ENCODE measurements around the gene ZBTB20. TPM values are rescaled to one million over a fixed set of nuclear protein-coding genes. Genes with fewer than 3 reads are reported as not detected.

ZBTB20 gene
- total RNA-seq, 2 experiments from 2014 or later: 8.1 TPM

GRCh38 chr3:115052906-115053305, 94.2 kb downstream of the ZBTB20 start:
- H3K27ac Mint-ChIP-seq: no peak overlapping the region
- H3K36me3 Mint-ChIP-seq (ENCODE audit: low read depth): no peaks in the 10 kb centered on the region
- ATAC-seq (no peak), DNase-seq (no peak)
- POLR2A ChIA-PET: no interaction called here
- H3K4me3 Mint-ChIP-seq: no peak overlapping the region
- H3K9me3 Mint-ChIP-seq (ENCODE audit: insufficient read depth): no peaks in the 10 kb centered on the region
- H3K4me1 Mint-ChIP-seq (ENCODE audit: low read depth): no peaks in the 10 kb centered on the region
- CTCF ChIA-PET: interaction anchor here (1.1 to 3.2 kb wide), 2 partner anchors 11 to 13 kb away, joined by 4 to 10 read pairs; no protein-coding TSS in a partner anchor
- H3K27me3 Mint-ChIP-seq (ENCODE audit: low read depth): no peaks in the 10 kb centered on the region

GRCh38 chr3:115042351-115042750, 104.7 kb downstream of the ZBTB20 start:
- ChIA-PET POLR2A (no interaction called here), CTCF (interaction anchor here (0.6 to 2.2 kb wide), 9 partner anchors 10 to 742 kb away, joined by 3 to 10 read pairs (median 4); no protein-coding TSS in a partner anchor)
- Mint-ChIP-seq H3K36me3 (ENCODE audit: low read depth) (no peaks in the 10 kb centered on the region), H3K9me3 (ENCODE audit: insufficient read depth) (no peaks in the 10 kb centered on the region), H3K27me3 (ENCODE audit: low read depth) (no peaks in the 10 kb centered on the region), H3K27ac (no peak overlapping the region), H3K4me1 (ENCODE audit: low read depth) (no peaks in the 10 kb centered on the region), H3K4me3 (no peak overlapping the region)
- DNase-seq (no peak), ATAC-seq (no peak)

- no peaks in the 10 kb centered on the region for H3K4me1 Mint-ChIP-seq (ENCODE audit: low read depth)
- no peaks in the 10 kb centered on the region for H3K9me3 Mint-ChIP-seq (ENCODE audit: insufficient read depth)
- ChIA-PET CTCF (interaction anchor here (0.9 to 1.2 kb wide), 3 partner anchors 10 to 13 kb away, joined by 3 to 4 read pairs (median 3); no protein-coding TSS in a partner anchor), POLR2A (no interaction called here)
- H3K27me3 Mint-ChIP-seq (ENCODE audit: low read depth): no peaks in the 10 kb centered on the region
- H3K27ac Mint-ChIP-seq: no peak overlapping the region
- ATAC-seq (no peak), DNase-seq (peak; percentile 47)
- H3K4me3 Mint-ChIP-seq: no peak overlapping the region
- no peaks in the 10 kb centered on the region for H3K36me3 Mint-ChIP-seq (ENCODE audit: low read depth)
Observed at GRCh38 chr3:115040673-115041286, 106.3 kb downstream of the ZBTB20 start.

GRCh38 chr3:115040246-115040645, 106.8 kb downstream of the ZBTB20 start:
- H3K27ac Mint-ChIP-seq: no peak overlapping the region
- no peak overlapping the region for H3K4me3 Mint-ChIP-seq
- H3K9me3 Mint-ChIP-seq (ENCODE audit: insufficient read depth): no peaks in the 10 kb centered on the region
- ATAC-seq (no peak), DNase-seq (no peak)
- ChIA-PET POLR2A (no interaction called here), CTCF (interaction anchor here (0.9 to 1.2 kb wide), 4 partner anchors 10 to 129 kb away, joined by 3 to 4 read pairs (median 3); no protein-coding TSS in a partner anchor)
- H3K36me3 Mint-ChIP-seq (ENCODE audit: low read depth): no peaks in the 10 kb centered on the region
- no peaks in the 10 kb centered on the region for H3K4me1 Mint-ChIP-seq (ENCODE audit: low read depth)
- no peaks in the 10 kb centered on the region for H3K27me3 Mint-ChIP-seq (ENCODE audit: low read depth)

- ChIA-PET POLR2A (no interaction called here), CTCF (no interaction called here)
- Mint-ChIP-seq H3K27ac (no peak overlapping the region), H3K4me3 (no peak overlapping the region), H3K36me3 (ENCODE audit: low read depth) (no peaks in the 10 kb centered on the region), H3K9me3 (ENCODE audit: insufficient read depth) (no peaks in the 10 kb centered on the region), H3K27me3 (ENCODE audit: low read depth) (no peaks in the 10 kb centered on the region), H3K4me1 (ENCODE audit: low read depth) (no peaks in the 10 kb centered on the region)
- ATAC-seq: no peak
- DNase-seq: no peak
Observed at GRCh38 chr3:115038817-115039216, 108.3 kb downstream of the ZBTB20 start.

- POLR2A ChIA-PET: no interaction called here
- H3K27ac Mint-ChIP-seq: no peak overlapping the region
- DNase-seq (no peak), ATAC-seq (no peak)
- no peaks in the 10 kb centered on the region for H3K27me3 Mint-ChIP-seq (ENCODE audit: low read depth)
- no peaks in the 10 kb centered on the region for H3K36me3 Mint-ChIP-seq (ENCODE audit: low read depth)
- no peaks in the 10 kb centered on the region for H3K4me1 Mint-ChIP-seq (ENCODE audit: low read depth)
- CTCF ChIA-PET: no interaction called here
- no peaks in the 10 kb centered on the region for H3K9me3 Mint-ChIP-seq (ENCODE audit: insufficient read depth)
- H3K4me3 Mint-ChIP-seq: no peak overlapping the region
Observed at GRCh38 chr3:115022835-115023398, 124.2 kb downstream of the ZBTB20 start.

- H3K36me3 Mint-ChIP-seq (ENCODE audit: low read depth): no peaks in the 10 kb centered on the region
- H3K27me3 Mint-ChIP-seq (ENCODE audit: low read depth): no peaks in the 10 kb centered on the region
- no peaks in the 10 kb centered on the region for H3K9me3 Mint-ChIP-seq (ENCODE audit: insufficient read depth)
- POLR2A ChIA-PET: no interaction called here
- no peak overlapping the region for H3K27ac Mint-ChIP-seq
- no peaks in the 10 kb centered on the region for H3K4me1 Mint-ChIP-seq (ENCODE audit: low read depth)
- ATAC-seq: no peak
- CTCF ChIA-PET: no interaction called here
- DNase-seq: no peak
- H3K4me3 Mint-ChIP-seq: no peak overlapping the region
Observed at GRCh38 chr3:115022199-115022598, 124.9 kb downstream of the ZBTB20 start.

GRCh38 chr3:115021061-115021460, 126.0 kb downstream of the ZBTB20 start:
- no peak overlapping the region for H3K4me3 Mint-ChIP-seq
- no peaks in the 10 kb centered on the region for H3K36me3 Mint-ChIP-seq (ENCODE audit: low read depth)
- POLR2A ChIA-PET: no interaction called here
- CTCF ChIA-PET: no interaction called here
- no peak overlapping the region for H3K27ac Mint-ChIP-seq
- H3K4me1 Mint-ChIP-seq (ENCODE audit: low read depth): no peaks in the 10 kb centered on the region
- DNase-seq (no peak), ATAC-seq (no peak)
- H3K27me3 Mint-ChIP-seq (ENCODE audit: low read depth): no peaks in the 10 kb centered on the region
- no peaks in the 10 kb centered on the region for H3K9me3 Mint-ChIP-seq (ENCODE audit: insufficient read depth)

- no peaks in the 10 kb centered on the region for H3K9me3 Mint-ChIP-seq (ENCODE audit: insufficient read depth)
- POLR2A ChIA-PET: no interaction called here
- no peak overlapping the region for H3K27ac Mint-ChIP-seq
- no peaks in the 10 kb centered on the region for H3K27me3 Mint-ChIP-seq (ENCODE audit: low read depth)
- H3K36me3 Mint-ChIP-seq (ENCODE audit: low read depth): no peaks in the 10 kb centered on the region
- no peak for ATAC-seq
- H3K4me3 Mint-ChIP-seq: no peak overlapping the region
- CTCF ChIA-PET: no interaction called here
- DNase-seq: no peak
- H3K4me1 Mint-ChIP-seq (ENCODE audit: low read depth): no peaks in the 10 kb centered on the region
Observed at GRCh38 chr3:115019900-115020299, 127.2 kb downstream of the ZBTB20 start.

GRCh38 chr3:115018694-115019093, 128.4 kb downstream of the ZBTB20 start:
- CTCF ChIA-PET: no interaction called here

GRCh38 chr3:115007966-115008365, 139.1 kb downstream of the ZBTB20 start:
- CTCF ChIA-PET: no interaction called here
- no peak overlapping the region for H3K27ac Mint-ChIP-seq
- no peak overlapping the region for H3K4me3 Mint-ChIP-seq
- no peaks in the 10 kb centered on the region for H3K27me3 Mint-ChIP-seq (ENCODE audit: low read depth)
- POLR2A ChIA-PET: no interaction called here
- ATAC-seq: no peak
- H3K9me3 Mint-ChIP-seq (ENCODE audit: insufficient read depth): peaks cover 11% of the 10 kb centered on the region
- DNase-seq: no peak
- H3K36me3 Mint-ChIP-seq (ENCODE audit: low read depth): no peaks in the 10 kb centered on the region
- no peaks in the 10 kb centered on the region for H3K4me1 Mint-ChIP-seq (ENCODE audit: low read depth)

More at GRCh38 chr3:115018694-115019093, 128.4 kb downstream of the ZBTB20 start:
- H3K9me3 Mint-ChIP-seq (ENCODE audit: insufficient read depth): no peaks in the 10 kb centered on the region
- ATAC-seq (no peak), DNase-seq (no peak)
- no peaks in the 10 kb centered on the region for H3K36me3 Mint-ChIP-seq (ENCODE audit: low read depth)
- POLR2A ChIA-PET: no interaction called here
- H3K27me3 Mint-ChIP-seq (ENCODE audit: low read depth): no peaks in the 10 kb centered on the region
- no peak overlapping the region for H3K4me3 Mint-ChIP-seq
- H3K4me1 Mint-ChIP-seq (ENCODE audit: low read depth): no peaks in the 10 kb centered on the region
- H3K27ac Mint-ChIP-seq: no peak overlapping the region

- Mint-ChIP-seq H3K27me3 (ENCODE audit: low read depth) (no peaks in the 10 kb centered on the region), H3K27ac (no peak overlapping the region), H3K36me3 (ENCODE audit: low read depth) (no peaks in the 10 kb centered on the region), H3K4me3 (no peak overlapping the region), H3K4me1 (ENCODE audit: low read depth) (no peaks in the 10 kb centered on the region), H3K9me3 (ENCODE audit: insufficient read depth) (peaks cover 4% of the 10 kb centered on the region)
- CTCF ChIA-PET: no interaction called here
- POLR2A ChIA-PET: no interaction called here
- ATAC-seq (no peak), DNase-seq (no peak)
Observed at GRCh38 chr3:115004201-115005140, 142.6 kb downstream of the ZBTB20 start.
